Astrocyte of the spinal cord (primary cell): Measurements from ENCODE around the gene PVALEF.
"Not testable (repeated sequence)": the region's sequence is repeated elsewhere in the genome, so short reads cannot be mapped to it uniquely, and the experiment has no call there.

Experiments
- DNase-seq: peaks from one replicate; pipeline ENCODE4 v3.0.0; 2011; ENCODE audit warnings: low read depth, low spot score
- H3K4me3 ChIP-seq: 2 replicates; pipeline ENCODE4 v1.5.1; 2011; ENCODE audit warnings: low read depth, mild to moderate bottlenecking, low read length, moderate library complexity
- in situ Hi-C: cut with HindIII; loops from 2 replicates; pipeline ENCODE4 v1.10.0; 2017; ENCODE audit warnings: low sequenced_read_pairs
- TF ChIP-seq, protein P1 (sequence below): IDR thresholded peaks from 2 replicates; pipeline ENCODE4 v1.5.1; 2012; ENCODE audit warnings: low read depth, mild to moderate bottlenecking, low read length, inconsistent platforms

The PVALEF gene

DNA sequence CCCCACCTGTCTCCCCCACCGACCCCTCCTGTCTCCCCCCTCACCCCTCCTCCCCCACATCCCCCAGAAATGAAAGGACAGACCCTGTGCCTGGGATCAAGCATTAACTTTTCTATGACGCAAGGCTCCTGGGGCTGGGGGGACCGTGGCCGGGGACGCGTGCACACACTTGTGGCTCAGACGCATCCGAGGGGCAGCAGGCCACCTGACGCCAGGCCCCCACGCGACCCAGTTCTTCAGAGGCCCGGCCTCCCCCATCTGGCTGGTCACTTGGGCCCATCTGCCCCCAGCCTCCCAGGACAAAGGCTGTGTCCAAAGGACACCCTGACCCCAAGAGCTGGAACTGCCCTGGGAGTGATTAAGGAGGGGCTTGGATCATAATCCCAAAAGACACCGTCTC is 14.0 kb upstream of the PVALEF start:
- no peak overlapping the region for H3K4me3 ChIP-seq
- in situ Hi-C loops, result no loop called here
- DNase-seq, result no peak
- TF ChIP-seq, protein P1, sequence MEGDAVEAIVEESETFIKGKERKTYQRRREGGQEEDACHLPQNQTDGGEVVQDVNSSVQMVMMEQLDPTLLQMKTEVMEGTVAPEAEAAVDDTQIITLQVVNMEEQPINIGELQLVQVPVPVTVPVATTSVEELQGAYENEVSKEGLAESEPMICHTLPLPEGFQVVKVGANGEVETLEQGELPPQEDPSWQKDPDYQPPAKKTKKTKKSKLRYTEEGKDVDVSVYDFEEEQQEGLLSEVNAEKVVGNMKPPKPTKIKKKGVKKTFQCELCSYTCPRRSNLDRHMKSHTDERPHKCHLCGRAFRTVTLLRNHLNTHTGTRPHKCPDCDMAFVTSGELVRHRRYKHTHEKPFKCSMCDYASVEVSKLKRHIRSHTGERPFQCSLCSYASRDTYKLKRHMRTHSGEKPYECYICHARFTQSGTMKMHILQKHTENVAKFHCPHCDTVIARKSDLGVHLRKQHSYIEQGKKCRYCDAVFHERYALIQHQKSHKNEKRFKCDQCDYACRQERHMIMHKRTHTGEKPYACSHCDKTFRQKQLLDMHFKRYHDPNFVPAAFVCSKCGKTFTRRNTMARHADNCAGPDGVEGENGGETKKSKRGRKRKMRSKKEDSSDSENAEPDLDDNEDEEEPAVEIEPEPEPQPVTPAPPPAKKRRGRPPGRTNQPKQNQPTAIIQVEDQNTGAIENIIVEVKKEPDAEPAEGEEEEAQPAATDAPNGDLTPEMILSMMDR, result no peak

- in situ Hi-C loops, result no loop called here
- TF ChIP-seq, protein P1, result no peak
- no peak overlapping the region for H3K4me3 ChIP-seq
- no peak for DNase-seq
Observed at GRCh38 chr17:81152288-81152828, 12.9 kb upstream of the PVALEF start.

GRCh38 chr17:81153340-81153803 is 11.9 kb upstream of the PVALEF start:
- TF ChIP-seq, protein P1, result no peak
- DNase-seq, result peak; percentile 35
- in situ Hi-C loops, result no loop called here
- no peak overlapping the region for H3K4me3 ChIP-seq

GRCh38 chr17:81154016-81154415 is 11.3 kb upstream of the PVALEF start:
- DNase-seq, H3K4me3 ChIP-seq, in situ Hi-C loops: not testable (repeated sequence)

DNA sequence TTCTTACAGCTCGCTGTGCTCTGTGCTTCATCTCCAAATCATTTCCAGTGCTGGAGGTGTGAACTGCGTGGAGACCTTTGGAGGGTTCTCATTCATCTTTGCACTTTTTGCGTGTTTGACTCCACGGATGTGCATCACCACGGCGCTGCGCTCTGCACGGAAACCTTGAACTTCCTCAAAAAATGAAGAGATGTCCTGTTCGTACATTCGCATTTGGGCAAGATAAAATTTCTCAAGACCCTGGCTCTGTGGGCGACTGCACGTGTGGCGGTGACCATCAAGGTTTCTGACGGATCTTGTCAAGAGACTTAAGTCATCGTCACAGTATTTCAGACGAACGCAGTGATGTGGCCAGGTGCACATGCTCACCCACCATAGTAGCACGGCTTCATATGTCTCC is 10.3 kb upstream of the PVALEF start:
- in situ Hi-C loops, result no loop called here
- no peak for DNase-seq
- TF ChIP-seq, protein P1, result no peak
- H3K4me3 ChIP-seq, result no peak overlapping the region

DNA sequence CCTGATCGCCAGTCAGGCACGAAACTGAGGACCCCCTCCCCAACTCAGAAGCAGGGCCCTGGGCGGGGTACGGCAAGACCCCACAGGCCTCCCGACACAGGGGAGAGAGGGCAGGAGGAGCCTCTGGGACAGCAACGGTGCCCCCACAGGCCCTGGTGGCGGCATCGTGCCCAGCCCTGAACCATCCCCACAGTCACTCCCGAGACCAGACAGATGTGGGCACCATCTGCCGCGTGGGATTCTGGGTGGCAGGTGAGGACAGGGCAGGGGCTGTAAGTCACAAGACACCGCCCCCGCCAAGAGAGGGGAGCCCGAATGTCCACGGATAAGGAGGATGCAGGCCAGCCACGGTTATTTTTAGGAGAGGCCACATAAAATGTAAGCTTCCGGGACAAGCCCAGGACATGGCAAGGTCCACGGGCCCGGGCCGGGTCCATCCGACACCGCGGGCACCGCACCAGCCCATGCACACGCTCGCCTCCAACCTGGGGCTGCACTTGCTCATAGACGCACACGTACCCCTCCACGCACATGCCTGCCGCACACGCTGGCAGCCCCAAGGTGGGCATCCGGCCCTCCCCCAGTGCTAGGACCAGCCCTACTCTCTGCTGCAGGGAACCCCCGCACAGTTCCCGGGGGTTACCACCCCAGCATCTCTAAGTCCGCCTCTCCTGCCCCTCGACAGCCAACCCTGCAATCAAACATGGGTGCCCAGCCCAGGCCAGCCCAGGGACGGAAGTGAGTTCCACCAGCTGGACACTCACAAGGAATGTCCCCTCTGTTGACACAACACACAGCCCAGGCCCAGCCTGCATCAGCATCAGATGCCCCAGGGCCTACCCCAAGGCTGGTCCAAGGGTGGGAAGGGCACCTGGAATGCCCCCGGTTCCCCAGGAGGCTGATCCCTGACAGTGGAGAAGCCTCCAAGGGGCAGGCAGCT is 8.2 kb upstream of the PVALEF start:
- DNase-seq, result no peak
- TF ChIP-seq, protein P1, result no peak
- no peak overlapping the region for H3K4me3 ChIP-seq
- in situ Hi-C loops, result no loop called here
